ENCODE measurements around the gene PPM1F.
"Not testable (repeated sequence)": the region's sequence is repeated elsewhere in the genome, so short reads cannot be mapped to it uniquely, and the experiment has no call there.

Gene PPM1F

GRCh38 chr22:21940521-21940920 lies 12.1 kb downstream of the PPM1F start:
- DNase-seq (ENCODE audit: low read depth), result no peak

DNA sequence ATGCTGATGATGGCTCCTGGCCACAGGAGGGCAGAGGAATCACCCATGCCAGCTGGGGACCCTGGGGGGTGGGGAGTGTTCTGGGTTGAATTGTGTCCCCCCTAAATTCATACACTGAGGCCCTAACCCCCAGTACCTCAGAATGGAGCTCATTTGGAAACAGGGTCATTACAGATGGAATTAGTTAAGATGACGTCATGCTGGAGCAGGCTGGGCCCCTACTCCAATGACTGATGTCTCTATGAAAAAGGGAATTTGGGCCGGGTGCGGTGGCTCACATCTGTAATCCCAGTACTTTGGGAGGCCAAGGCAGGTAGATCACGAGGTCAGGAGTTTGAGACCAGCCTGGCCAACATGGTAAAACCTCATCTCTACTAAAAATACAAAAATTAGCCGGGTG lies 12.7 kb downstream of the PPM1F start:
- DNase-seq (ENCODE audit: low read depth), result not testable (repeated sequence)

DNA sequence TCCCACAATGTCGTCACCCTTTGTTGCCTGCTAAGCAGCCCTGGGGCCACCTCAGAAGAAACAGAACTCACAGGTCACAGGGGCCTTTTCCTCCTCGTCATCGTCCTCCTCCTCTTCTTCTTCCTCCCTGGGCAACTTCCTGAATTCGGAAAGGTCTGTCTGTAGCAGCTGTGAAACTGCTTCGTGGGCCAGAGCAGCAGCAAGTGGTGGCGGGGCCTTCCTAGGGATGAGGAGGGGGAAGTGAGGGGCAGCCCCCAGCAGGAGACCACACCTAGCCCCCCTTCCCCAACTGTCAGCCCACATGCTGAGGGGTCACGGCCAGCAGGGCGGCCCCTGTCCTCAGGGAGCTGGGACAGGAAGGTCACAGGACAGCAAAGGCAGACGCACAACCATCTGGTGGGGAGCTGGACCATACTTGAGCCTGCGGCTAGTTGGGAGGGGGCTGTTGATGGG lies 13.2 kb downstream of the PPM1F start:
- no peak for DNase-seq (ENCODE audit: low read depth)

DNA sequence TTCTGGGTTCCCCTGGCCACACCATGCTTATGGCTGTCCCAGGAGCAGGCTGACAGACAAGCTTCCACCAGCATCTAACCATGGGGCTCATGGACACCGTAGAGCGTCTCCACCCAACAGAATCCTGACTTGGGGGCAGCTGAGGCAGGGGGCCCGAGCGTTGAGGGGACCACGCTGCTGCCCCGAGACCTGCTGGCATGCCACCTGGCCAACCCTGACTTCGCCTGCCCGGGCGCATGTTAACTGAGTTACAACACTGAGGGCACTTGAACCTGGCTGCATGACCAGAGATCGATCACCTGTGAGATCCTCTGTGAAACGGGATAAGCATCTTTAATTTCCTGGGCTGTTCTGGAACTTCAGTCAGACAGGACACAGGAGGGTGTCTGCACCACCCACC lies 13.7 kb downstream of the PPM1F start:
- no peak for DNase-seq (ENCODE audit: low read depth)

DNA sequence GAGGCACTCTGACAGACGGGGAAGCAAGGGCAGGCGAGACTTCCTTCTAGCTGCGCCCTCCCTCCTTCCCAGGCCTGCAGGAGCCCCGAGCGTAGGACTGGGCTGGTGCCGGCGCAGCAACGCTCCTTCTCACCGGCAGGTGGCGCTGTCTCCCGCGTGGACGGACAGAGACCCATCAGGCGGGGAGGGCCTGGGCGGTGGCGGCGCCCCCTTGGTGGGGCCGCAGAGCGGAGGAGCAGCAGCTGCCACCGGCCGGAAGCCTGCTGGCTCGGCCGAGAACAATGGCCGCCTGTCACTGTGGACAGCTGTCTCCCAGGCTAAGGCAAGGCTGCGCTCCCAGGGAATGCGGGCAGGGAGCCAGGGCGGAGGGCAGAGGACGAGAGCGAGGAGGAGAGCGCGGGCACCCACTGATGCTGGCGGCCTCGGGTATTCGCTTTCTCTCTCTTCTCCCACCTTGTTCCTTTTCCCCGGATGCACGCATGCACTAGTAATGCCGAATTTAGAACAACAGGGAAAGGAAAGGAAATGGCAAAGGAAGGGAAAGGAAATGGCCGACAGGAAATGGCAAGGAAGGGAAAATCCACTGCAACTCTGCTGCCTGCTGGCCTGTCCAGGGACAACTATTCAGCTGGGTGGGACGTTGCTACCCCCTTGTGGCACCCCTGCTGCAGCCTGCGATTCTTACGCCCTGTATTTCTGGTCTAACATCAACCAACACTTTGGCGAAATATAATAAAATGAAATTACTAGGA lies 14.4 kb downstream of the PPM1F start:
- peak; percentile 73 for DNase-seq (ENCODE audit: low read depth)

DNA sequence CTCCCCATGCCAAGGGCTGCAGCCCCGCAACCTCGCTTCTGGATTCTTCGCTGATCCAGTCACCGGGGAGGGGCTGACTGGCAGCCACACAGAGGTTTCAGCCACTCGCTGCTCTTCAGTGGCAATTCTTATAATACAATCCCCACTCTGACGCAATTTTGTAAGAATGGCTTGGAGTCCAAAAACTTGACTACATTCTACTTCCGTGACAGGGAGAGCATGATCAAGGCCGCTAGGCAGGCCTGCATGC lies 14.9 kb downstream of the PPM1F start:
- DNase-seq (ENCODE audit: low read depth), result peak; percentile 89

DNA sequence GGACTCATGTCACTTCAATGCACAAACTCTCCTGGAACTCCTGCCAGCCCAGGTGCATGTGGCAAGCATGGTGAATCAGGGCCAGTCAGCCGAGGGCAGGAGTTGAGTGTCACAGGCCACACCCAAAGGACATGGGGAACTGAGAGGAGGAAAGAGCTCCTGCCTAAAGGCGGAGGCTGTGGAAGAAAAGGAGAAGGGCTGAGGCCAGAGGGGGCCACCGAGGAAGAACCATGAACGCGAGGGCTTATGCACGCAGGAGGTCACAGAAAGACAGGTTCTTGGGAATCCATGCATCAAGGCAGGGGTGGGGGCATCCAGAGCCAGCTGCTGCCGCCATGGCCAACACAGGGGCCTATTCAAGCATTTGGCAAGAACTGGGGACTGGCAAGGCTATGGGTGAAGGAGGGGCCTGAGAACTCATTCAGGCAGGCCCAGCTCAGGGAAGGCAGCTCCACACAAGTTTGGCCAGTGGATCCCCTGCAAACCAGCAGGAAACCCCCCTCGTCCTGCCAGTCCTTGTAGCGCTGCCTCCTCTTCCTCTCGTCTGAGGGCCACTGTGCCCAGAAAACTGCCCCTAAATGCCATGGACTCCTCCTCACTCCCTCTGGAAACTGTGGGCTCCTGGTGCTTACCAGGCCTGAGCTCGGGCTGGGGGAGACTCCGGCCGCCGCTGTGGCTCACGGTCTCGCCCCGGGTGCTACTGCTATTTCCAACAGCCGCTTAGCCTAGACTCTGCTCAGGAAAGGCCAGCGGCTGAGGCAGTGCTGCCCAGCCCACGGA lies 15.4 kb downstream of the PPM1F start:
- DNase-seq (ENCODE audit: low read depth), result no peak

DNA sequence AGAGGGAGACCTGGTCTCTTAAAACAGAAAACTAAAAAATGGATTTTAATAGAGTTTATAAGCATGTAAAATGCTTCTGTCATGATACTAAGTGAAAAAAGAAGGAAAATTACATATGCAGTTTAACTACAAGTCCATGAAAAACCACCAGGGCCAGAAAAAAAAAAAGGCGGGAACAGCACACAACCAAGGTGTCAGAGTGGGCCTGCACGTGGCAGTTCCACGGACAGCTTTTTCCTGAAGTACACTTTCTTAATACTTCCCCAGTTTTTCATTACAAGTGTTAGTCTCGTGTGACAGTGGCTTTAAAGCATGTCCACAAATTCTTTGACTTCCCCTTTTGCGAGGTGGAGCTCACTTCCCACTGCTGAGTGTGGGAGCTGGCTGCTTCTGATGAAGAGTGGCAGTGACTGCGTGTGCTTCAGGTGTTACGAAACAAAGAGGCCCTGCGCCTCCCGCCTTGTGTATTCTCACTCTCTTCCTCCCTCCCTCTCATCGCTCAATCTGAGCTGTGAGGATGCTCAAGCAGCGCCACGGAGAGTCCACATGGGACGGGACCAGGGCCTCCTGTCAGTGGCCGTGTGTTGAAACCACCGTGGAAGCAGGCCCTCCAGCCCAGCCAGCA lies 16.4 kb downstream of the PPM1F start:
- no peak for DNase-seq (ENCODE audit: low read depth)

- DNase-seq (ENCODE audit: low read depth), result no peak
These were observed 18.7 kb downstream of the PPM1F start for GRCh38 chr22:21933910-21934309.

DNA sequence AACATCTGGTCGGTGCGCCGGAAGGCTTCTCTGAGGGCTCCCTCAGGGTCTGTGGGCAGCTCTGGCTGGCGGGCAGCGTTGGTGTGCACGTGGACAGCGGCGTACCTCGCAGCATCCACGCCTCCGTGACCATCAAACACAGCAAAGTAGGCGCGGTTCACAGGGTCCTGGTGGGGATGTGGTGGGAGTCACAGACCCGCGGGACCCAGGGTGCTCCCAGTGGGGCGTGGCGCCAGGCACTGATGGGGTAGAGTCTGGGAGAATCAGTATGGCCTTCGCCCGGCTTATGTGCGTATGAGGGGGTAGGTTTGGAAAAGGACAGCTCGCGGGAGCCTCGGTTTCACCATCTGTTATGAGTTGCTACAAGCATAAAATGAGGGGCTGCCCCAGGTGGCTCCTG lies 19.2 kb downstream of the PPM1F start:
- DNase-seq (ENCODE audit: low read depth), result no peak

DNA sequence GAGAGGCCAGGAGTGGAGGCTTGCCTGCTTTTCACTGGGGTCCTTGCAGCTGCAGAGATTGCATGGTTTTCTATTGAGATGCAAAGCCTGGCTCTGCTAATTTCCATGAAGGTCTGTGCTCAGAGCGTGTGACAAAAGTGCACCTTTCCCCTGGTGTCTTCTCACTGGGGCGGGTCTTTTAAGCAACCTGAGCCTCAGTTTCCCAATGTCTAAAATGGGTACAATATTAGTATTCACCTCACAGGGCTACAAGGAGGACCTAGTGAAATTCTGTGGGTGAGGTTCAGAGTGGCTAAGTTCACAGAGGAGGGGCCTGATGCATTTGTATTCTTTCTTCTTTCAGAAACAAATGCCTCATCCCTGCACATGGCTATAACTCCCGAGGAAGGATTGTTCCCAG lies 20.3 kb downstream of the PPM1F start:
- DNase-seq (ENCODE audit: low read depth), result no peak

DNA sequence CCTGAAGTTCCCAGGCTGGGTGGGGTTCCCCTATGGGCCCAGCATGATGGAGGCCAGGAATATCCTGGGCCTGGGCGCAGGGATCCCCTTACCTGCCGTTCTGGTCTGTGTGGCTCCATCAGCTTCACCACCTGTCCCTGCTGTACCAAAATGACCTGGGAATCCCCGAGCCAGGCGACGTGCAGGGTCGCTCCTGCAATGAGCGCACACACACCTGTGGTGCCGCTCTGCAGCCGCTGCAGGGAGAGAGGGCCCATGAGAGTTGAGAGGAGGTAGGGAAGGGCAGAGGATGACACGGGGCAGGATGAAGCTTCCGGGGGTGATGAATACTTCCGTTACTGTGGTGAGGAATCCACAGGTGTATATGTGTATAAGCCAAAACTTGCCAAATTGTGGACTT lies 21.6 kb downstream of the PPM1F start:
- no peak for DNase-seq (ENCODE audit: low read depth)

DNA sequence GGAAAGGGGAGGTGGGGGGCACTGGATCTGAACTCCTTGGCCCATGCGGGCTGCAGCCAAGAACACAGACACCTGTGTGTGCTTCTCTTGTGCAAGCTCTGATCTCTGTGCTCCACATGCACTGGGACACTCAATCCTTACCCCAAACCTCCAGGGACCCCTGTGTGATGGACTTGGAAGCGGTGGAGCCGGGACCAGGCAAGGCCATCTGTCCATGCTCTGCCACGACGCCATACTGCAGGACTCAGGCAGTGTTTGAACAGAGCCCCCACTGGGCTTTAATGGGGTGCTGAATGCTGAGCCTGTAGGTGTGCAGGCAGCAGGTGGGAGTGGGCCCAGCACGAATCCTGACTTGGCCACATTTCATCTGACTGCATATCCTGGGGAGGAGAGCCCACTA lies 23.4 kb downstream of the PPM1F start:
- DNase-seq (ENCODE audit: low read depth), result no peak

DNA sequence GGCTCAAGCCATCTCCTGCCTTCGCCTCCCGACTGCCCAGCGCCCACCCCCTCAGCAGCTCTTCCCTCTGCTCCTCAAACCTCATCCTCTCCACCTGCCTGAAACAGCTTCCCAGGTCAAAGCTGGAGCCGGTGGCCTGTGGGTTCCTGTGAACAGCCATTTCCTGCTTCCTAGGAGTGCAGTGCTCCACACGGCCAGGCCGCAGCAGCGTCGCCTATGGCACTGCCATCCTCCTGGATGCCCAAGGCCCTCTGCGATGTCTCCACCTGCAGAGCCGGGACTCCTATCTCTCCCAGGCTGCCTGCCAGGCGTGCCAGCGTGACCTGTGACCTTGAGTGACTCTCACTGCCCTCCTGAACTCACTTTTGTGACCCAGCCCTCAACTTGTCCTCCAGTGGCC lies 24.6 kb downstream of the PPM1F start:
- no peak for DNase-seq (ENCODE audit: low read depth)

GRCh38 chr22:21927174-21927823 lies 25.3 kb downstream of the PPM1F start:
- no peak for DNase-seq (ENCODE audit: low read depth)

- no peak for DNase-seq (ENCODE audit: low read depth)
These were observed 25.9 kb downstream of the PPM1F start for GRCh38 chr22:21926728-21927127.

DNA sequence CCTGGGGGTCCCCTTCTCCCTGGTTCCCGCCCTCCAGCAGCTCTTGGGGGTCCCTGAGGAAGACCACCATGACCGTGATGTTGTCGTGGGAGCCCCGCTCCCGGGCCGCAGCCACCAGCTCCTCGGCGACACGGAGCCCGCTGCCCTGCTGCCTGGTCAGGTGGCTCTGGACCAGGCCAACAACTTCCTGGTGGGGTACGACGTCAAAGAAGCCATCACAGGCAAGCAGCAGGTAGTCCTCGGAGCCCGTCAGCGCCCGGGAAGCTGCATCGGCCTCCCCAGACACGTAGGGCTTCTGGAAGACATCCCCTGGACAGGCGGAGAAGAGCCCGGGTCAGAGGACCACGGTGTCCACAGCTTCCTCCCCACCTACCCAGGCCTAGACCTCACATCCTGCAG lies 29.5 kb downstream of the PPM1F start:
- DNase-seq (ENCODE audit: low read depth), result no peak

DNA sequence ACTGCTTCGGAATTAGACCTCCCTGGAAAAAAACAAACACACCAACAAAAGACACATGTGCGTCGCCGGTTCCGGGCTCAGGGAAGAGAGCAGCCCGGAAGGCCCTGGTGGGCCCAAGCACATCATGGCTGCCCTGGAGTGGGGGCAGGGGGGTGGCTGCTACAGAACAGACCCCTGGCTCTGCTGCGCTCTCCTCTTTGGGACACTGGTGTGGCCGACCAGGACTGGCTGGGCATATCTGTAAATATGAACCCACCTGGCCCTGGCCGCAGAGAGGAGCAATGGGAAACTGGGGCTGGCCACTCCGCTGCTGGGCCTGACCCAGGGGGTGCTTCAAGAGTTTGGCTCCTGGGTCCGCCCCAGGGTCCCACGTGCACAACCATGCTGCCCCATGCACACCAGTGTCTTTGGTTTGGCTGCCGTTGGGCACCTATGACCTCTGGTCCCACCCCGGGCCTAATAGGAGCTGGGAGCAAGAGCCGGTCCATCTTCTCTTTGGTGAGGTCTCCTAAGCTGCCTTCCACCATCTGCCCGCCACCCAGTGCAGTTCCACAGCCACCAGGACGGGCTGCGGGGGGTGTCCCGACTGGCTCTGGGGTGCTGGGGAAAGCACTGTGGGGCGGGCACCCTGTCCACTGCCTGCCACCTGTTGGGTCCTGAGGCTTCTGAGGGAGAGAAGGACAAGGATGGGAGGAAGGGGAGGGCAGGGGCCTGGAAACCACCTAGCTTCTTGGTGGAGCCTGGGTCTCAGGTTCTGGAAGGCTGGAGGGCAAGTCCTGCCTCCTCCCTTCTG lies 30.1 kb downstream of the PPM1F start:
- no peak for DNase-seq (ENCODE audit: low read depth)

GRCh38 chr22:21921729-21922128 lies 30.9 kb downstream of the PPM1F start:
- DNase-seq (ENCODE audit: low read depth), result no peak

- no peak for DNase-seq (ENCODE audit: low read depth)
These were observed 31.4 kb downstream of the PPM1F start for GRCh38 chr22:21921184-21921721.

DNA sequence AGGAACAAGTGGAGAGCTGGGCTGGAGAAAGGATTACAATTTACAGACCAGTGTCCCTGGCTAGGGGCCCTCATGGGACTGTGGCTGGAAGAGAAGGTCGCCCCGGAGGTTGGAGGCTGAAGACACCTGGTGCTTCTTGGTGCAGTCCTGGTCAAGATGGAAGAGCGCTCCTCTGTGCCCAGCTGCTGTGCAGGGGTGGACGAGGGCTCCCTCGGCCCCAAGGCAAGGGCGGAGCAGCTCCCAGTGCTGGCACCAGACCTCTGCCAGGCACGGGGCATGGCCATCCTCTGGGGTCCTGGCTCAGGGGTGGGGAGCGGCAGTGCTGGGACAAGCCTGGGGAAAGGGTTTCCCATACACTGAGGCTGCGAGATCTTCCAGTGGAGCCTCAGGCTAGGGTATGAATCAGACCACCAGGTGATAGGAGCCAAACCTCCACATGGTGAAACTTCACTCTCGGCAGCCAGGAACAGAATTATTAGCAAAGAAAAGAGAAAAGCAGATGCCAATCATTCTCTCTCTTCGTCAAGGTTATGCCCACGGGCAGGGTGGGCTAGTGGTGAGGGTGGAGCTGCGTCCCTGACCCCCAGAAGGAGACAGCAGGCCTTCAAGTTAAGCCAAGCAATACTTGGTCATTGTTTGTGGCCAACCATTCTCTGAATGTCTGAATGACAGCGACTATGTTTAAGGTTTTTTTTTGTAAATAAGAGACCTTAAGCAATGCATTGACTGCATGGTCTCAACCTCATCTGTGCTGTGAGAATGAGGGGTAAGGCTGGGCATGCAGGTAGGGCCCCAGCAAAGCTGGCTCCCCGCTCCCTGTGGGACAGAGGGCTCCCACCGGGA lies 32.1 kb downstream of the PPM1F start:
- no peak for DNase-seq (ENCODE audit: low read depth)
